Peyer's patch (tissue), 4 donors: ENCODE results near the gene NR1I3.

Experiments used
- POLR2A ChIP-seq, 2 donors: fragments of 450-650 bp; IDR thresholded peaks; one replicate each; pipeline ENCODE4 v1.5.1; 2017; ENCODE audit warnings: antibody characterized with exemption in 2 of 2, mild to moderate bottlenecking in 2 of 2, moderate library complexity in 2 of 2
- TF ChIP-seq, protein P1 (sequence below), 6 experiments: fragments of 450-650 bp in 4 of 6; fragments of 200-600 bp in 2 of 6; sonication (generic) in 1 of 6; IDR thresholded peaks; one replicate each; pipeline ENCODE4 v1.5.1; 2017 to 2019; ENCODE audit warnings: antibody characterized with exemption in 6 of 6, mild to moderate bottlenecking in 3 of 6, moderate library complexity in 1 of 6

DNA sequence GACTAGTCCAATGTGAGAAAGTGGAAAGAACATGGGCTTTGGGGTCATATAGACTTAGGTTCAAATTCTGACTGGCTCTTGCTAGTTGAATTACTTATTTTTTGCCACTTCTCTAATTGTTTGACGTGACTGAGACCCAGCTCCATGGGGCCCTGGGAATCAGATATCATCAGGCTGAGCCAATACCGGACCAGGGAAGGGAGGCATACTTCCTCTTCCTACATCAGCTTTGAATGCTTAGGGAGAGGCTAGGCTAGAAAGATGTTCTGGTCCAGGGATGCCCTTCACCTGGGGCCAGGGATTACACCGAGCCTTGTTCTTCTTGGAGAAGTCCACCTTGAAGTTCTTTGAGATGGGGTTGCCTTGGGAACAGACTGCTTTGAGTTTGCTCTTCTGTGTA, 3.7 kb upstream of the NR1I3 start:
- TF ChIP-seq, protein P1, sequence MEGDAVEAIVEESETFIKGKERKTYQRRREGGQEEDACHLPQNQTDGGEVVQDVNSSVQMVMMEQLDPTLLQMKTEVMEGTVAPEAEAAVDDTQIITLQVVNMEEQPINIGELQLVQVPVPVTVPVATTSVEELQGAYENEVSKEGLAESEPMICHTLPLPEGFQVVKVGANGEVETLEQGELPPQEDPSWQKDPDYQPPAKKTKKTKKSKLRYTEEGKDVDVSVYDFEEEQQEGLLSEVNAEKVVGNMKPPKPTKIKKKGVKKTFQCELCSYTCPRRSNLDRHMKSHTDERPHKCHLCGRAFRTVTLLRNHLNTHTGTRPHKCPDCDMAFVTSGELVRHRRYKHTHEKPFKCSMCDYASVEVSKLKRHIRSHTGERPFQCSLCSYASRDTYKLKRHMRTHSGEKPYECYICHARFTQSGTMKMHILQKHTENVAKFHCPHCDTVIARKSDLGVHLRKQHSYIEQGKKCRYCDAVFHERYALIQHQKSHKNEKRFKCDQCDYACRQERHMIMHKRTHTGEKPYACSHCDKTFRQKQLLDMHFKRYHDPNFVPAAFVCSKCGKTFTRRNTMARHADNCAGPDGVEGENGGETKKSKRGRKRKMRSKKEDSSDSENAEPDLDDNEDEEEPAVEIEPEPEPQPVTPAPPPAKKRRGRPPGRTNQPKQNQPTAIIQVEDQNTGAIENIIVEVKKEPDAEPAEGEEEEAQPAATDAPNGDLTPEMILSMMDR (IDR thresholded peaks at IDR 0.05): no peak
- no peak for TF ChIP-seq POLR2A (IDR thresholded peaks at IDR 0.05)
